Suppressor macrophage (primary cell): ENCODE results near the gene GJD3.
A peak's percentile ranks its signal among the peaks of the same experiment; 100 is the strongest.
"Not testable (repeated sequence)": the region's sequence is repeated elsewhere in the genome, so short reads cannot be mapped to it uniquely, and the experiment has no call there.

Source experiments
- DNase-seq, 4 experiments: peaks; one replicate each; pipeline ENCODE4 v3.0.0-alpha.2; 2020 to 2022

Gene GJD3

DNA sequence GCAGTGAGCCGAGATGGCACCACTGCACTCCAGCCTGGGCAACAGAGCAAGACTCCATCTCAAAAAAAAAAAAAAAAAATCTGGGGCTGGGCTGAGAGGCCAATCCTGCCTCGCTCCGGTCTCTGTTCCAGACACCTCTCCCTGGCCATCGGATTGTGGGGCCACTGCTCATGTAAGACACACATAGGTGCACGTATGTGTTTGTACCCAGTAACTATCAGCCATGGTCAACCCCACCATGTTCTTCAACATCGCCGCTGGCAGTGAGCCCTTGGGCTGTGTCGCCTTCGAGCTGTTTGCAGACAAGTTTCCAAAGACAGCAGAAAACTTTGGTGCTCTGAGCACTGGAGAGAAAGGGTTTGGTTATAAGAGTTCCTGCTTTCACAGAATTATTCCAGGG lies 3.2 kb upstream of the GJD3 start:
- not testable (repeated sequence) for DNase-seq

GRCh38 chr17:40366861-40367518 lies 2.5 kb upstream of the GJD3 start:
- DNase-seq = no peak

GRCh38 chr17:40366076-40366860 lies 1.7 kb upstream of the GJD3 start:
- DNase-seq = no peak

DNA sequence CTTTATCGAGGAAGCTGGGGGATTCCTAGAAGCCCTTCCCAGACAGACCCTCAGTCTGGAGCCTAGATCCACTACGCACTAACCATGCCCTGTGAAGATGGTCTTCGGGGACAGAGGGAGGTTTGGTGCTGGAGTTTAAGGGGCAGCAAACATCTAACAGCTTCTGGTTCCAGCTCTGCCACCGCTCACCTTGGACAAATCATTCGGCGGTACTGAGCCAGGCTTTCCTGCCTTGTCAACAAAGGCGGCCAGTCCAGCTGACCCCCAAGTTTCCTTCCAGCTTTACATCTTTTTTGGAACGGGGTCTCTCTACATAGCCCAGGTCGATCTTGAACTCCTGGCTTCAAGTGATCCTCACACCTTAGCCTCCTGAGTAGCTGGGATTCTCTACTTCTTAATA lies 369 bp upstream of the GJD3 start:
- DNase-seq = no peak

DNA sequence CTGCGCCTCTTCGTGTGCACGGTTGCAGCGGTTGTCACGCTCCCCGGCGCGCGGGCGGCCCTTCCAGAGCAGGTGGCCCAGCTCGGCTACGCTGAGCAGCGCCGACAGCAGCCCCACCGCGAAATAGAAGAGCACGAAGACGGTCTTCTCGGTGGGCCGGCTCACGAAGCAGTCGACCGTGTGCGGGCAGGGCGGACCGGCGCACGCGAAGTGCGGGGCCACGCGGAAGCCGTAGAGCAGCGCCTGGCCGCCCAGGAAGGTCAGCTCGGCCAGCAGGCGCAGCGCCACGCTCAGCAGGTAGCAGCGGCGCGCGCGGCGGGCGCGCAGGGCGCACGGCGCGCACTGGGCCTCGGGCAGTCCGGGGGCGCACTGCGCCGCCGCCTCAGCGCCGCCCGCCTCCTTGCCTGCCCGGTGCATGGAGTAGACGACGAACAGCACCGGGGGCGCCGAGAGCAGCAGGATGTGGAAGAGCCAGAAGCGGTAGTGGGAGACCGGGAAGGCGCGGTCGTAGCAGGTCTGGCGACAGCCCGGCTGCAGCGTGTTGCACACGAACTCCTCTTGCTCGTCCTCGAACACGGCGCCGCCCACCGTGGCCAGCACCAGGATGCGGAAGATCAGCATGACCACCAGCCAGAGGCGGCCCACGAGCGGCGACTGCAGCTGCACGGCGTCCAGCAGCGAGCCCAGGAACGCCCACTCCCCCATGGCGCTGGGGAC lies 1.3 kb downstream of the GJD3 start:
- DNase-seq = peak in 3 of 4 experiments; percentile 44 to 70 (median 49)

DNA sequence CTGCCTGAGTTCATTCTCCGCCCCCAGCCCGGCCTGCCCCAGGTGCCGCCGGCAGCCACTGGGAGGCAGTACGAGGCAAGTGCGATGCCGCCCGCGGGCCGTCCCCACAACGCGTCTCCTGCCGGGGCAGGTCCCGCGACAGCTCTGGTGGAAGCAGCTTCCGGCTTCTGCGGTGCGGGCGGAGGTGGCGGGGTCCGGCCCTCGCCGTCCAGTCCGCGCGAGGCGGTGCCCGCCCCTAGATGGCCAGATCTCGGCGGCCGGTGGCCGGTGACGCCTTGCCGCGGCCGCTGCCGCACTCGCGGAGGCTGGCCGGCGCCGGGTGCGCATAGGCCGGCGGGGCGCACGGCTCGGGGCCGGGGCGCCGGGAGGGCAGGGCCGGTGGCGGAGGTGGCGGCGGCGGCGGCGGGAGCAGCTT lies 1.8 kb downstream of the GJD3 start:
- DNase-seq = peak; percentile 77 to 93 (median 89)

DNA sequence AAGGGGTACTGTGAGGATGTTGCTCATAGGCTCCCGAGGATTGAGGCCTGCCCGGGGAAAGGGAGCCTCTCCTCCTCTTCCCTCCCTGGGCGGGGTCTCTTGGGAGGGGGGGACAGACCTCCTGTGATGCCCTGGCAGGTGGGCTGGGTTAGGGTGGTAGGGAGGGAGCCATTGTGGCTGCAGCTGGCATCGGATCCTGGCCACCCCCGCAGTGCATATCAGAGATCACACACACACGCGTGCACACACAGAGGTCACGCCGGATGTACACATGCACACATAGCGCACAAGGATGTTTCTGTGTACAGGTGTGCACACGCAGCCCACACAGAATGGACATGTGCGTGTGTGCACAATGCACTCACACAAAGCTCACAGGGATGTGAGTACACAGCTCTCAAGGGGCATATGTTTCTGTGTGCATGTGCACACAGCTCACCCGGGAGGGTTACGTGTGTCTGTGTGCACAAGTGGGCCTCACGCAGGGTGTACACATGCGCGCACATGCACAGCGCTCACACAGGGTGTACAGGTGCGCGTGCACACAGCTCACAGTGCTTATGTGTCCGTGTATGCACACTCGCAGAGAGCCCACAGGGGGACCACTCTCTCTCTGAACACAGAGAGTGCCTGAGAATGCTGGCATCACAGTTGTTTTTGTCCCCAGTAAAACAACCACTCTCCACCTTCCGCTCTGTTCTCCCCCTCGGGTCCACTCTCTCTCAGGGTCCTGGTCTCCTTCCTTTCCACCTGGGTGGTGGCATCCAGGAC lies 2.4 kb downstream of the GJD3 start:
- no peak for DNase-seq

DNA sequence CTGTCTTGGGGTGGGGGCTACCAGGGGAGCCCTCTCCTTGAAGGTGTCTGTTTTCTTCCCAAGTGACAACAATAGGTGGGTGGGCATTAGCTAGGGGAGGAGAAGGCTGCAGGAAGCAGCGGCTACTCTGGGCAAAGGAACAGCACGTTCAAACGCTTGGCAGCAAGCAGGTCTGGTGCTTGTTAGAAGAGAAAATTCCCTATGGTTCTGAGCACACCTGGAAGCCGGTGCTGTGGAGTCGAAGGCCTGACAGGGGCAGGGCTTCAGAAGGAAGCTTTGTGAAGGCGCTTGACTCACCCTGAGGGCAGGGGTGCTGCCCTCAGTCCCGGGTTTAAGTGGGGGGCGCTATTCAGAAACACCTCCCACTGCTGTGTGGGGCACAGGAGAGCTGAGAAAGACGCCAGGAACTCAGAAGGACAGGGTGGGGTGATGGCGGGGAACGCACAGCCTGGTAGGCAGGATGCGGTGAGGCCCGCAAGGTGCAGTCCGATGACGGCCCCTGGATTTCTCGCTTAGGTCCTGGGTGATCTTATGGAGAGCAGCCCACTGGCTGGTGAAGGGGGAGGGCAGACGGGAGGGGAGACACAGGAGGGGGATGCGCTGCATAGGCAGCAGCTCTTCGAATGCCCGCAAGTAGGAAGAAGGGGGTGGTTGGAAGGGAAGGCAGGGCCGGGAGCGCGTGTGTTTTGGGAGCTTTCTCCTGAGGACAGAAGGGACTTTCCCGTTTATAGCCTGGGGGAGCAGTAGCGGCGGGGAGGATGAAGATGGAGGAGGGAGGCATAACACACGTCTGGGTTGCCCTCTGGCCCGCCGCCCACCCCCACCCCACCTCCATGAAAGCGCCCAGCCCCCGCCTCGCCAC lies 3.2 kb downstream of the GJD3 start:
- no peak for DNase-seq

DNA sequence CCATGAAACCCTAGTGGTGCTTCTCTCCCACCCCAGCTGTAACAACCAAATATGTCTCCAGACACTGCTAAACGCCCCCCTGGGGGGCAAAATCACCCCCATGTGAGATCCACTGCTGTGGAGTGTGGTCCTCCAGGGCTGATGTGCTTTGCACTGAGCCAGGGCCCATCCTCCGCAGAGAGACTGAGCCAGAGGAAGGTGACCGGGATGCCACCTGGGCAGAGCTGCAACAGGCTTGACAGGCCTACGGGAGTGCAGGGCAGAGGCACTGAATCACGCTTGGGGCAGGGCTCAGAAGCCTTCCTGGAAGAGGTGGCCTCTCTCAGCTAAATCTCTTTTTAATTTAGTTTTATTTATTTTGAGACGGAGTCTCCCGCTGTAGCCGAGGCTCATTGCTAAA lies 4.4 kb downstream of the GJD3 start:
- DNase-seq = no peak

GRCh38 chr17:40358323-40359038 lies 6.1 kb downstream of the GJD3 start:
- DNase-seq = peak; percentile 91 to 96 (median 94)

DNA sequence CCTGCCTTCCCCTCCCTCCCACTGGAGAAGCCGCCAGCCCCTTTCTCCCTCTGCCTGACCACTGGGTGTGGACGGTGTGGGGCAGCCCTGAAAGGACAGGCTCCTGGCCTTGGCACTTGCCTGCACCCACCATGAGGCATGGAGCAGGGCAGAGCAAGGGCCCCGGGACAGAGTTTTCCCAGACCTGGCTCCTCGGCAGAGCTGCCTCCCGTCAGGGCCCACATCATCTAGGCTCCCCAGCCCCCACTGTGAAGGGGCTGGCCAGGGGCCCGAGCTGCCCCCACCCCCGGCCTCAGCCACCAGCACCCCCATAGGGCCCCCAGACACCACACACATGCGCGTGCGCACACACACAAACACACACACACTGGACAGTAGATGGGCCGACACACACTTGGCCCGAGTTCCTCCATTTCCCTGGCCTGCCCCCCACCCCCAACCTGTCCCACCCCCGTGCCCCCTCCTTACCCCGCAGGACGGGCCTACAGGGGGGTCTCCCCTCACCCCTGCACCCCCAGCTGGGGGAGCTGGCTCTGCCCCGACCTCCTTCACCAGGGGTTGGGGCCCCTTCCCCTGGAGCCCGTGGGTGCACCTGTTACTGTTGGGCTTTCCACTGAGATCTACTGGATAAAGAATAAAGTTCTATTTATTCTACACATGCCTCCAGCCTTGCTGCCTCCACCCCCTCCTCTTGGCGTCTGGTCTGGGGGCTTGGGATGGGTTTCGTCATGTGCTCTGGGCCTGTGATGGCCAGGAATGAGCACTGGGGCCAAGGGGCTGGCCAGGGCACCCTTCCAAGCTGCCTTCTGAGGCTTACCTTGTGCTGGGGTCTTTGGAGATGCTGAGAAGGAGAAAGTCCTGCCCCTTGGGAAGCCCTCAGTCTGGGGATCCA lies 7.3 kb downstream of the GJD3 start:
- no peak for DNase-seq

GRCh38 chr17:40355804-40356758 lies 8.5 kb downstream of the GJD3 start:
- DNase-seq = no peak

- DNase-seq = peak; percentile 73 to 87 (median 82)
Observed at GRCh38 chr17:40355123-40355803, 9.3 kb downstream of the GJD3 start.

- DNase-seq = no peak
Observed at GRCh38 chr17:40354221-40355122, 10.1 kb downstream of the GJD3 start.

- DNase-seq = peak in 3 of 4 experiments; percentile 32 to 71 (median 44)
Observed at GRCh38 chr17:40352779-40353394, 11.7 kb downstream of the GJD3 start.

DNA sequence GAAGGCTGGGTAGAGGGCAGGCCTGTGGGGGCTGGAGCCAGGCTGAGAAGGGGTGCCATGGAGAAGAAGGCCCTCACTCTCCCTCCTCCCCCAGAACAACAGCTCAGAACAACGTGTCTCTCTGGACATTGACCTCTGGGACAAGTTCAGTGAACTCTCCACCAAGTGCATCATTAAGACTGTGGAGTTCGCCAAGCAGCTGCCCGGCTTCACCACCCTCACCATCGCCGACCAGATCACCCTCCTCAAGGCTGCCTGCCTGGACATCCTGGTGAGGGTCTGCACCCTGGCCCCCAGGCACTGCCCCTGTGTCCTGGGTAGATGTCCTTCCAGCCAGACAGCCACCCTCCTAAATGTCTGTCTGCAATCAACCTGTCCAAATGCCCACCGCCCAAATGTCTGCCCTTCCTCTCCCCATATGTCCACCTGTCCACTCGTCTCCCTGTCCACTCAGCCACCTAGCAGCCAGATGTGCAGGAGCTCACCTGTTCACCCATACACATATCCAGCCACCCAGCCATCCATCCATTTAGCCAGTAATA lies 12.2 kb downstream of the GJD3 start:
- no peak for DNase-seq
